ENCODE data around the gene TSHB.

The TSHB gene

GRCh38 chr1:115060501-115060900, 30.9 kb downstream of the TSHB start:
- no peak for DNase-seq (ENCODE audit: low read depth)

- DNase-seq (ENCODE audit: low read depth): peak; percentile 79
Measured at GRCh38 chr1:115062542-115063004, 32.9 kb downstream of the TSHB start.

GRCh38 chr1:115063228-115063901, 33.7 kb downstream of the TSHB start:
- DNase-seq (ENCODE audit: low read depth): no peak

- no peak for DNase-seq (ENCODE audit: low read depth)
Measured at GRCh38 chr1:115064461-115064860, 34.8 kb downstream of the TSHB start.

- no peak for DNase-seq (ENCODE audit: low read depth)
Measured at GRCh38 chr1:115065021-115065420, 35.4 kb downstream of the TSHB start.

- DNase-seq (ENCODE audit: low read depth): no peak
Measured at GRCh38 chr1:115067161-115067859, 37.7 kb downstream of the TSHB start.

- DNase-seq (ENCODE audit: low read depth): no peak
Measured at GRCh38 chr1:115068826-115069585, 39.4 kb downstream of the TSHB start.

GRCh38 chr1:115069659-115070308, 40.2 kb downstream of the TSHB start:
- DNase-seq (ENCODE audit: low read depth): no peak

- DNase-seq (ENCODE audit: low read depth): no peak
Measured at GRCh38 chr1:115071012-115071664, 41.5 kb downstream of the TSHB start.

GRCh38 chr1:115073298-115074087, 43.9 kb downstream of the TSHB start:
- no peak for DNase-seq (ENCODE audit: low read depth)

- no peak for DNase-seq (ENCODE audit: low read depth)
Measured at GRCh38 chr1:115074839-115075534, 45.4 kb downstream of the TSHB start.

- no peak for DNase-seq (ENCODE audit: low read depth)
Measured at GRCh38 chr1:115076384-115076915, 46.8 kb downstream of the TSHB start.

GRCh38 chr1:115077286-115077983, 47.8 kb downstream of the TSHB start:
- no peak for DNase-seq (ENCODE audit: low read depth)

- DNase-seq (ENCODE audit: low read depth): no peak
Measured at GRCh38 chr1:115077984-115078330, 48.3 kb downstream of the TSHB start.

GRCh38 chr1:115078708-115079107, 49.1 kb downstream of the TSHB start:
- no peak for DNase-seq (ENCODE audit: low read depth)

- DNase-seq (ENCODE audit: low read depth): no peak
Measured at GRCh38 chr1:115082949-115083348, 53.3 kb downstream of the TSHB start.

All from stimulated activated CD8-positive, alpha-beta memory T cell treated with anti-CD3 and anti-CD28 coated beads, Interleukin-4, amount 100 ng/mL, for 24 hours (primary cell).